ENCODE results near the gene HCFC1. TPM values are rescaled to one million over a fixed set of nuclear protein-coding genes. Genes with fewer than 3 reads are reported as not detected.
A peak's percentile ranks its signal among the peaks of the same experiment; 100 is the strongest.

HCFC1 gene
- total RNA-seq, 1 experiment from 2014 or later, result 95.6 TPM

- Histone ChIP-seq H3K9me3 (no peaks in the 10 kb centered on the region), H3K36me3 (ENCODE audit: control insufficient read depth, insufficient read depth, low read length) (no peaks in the 10 kb centered on the region), H3K4me1 (no peaks in the 10 kb centered on the region), H3K27me3 (replicated peaks; ENCODE audit: control insufficient read depth, insufficient read depth, low read length) (no peaks in the 10 kb centered on the region), H3K4me3 (ENCODE audit: low read depth, low read length) (no peak overlapping the region)
- TF ChIP-seq CTCF (IDR thresholded peaks at IDR 0.05; ENCODE audit: insufficient read depth in 1 of 2, low read depth in 1 of 2, low read length in 1 of 2, severe bottlenecking in 1 of 2, unreplicated experiment in 1 of 2), result no peak
- H3K9me3 Mint-ChIP-seq (ENCODE audit: unreplicated experiment), result no peaks in the 10 kb centered on the region
- no peaks in the 10 kb centered on the region for H3K27me3 Mint-ChIP-seq (ENCODE audit: insufficient read depth, unreplicated experiment)
- no peaks in the 10 kb centered on the region for H3K4me1 Mint-ChIP-seq (ENCODE audit: low read depth, unreplicated experiment)
- DNase-seq, result no peak
- H3K27ac Mint-ChIP-seq (ENCODE audit: unreplicated experiment), result no peak overlapping the region
- no peak overlapping the region for H3K4me3 Mint-ChIP-seq (ENCODE audit: unreplicated experiment)
- intact Hi-C loops (cut with micrococcal nuclease; ENCODE audit: unreplicated experiment), result no loop called here
- no TSS peak for BruUV-seq (replicated peaks)
- no peaks in the 10 kb centered on the region for H3K36me3 Mint-ChIP-seq (ENCODE audit: insufficient read depth, unreplicated experiment)
- CTCF ChIA-PET, result interaction anchor here (0.6 to 0.7 kb wide), 2 partner anchors 32 to 99 kb away, joined by 3 to 5 read pairs; no protein-coding TSS in a partner anchor
- POLR2A ChIA-PET, result interaction anchor here (0.5 to 0.7 kb wide), 2 partner anchors 24 to 117 kb away, joined by 3 to 7 read pairs; partner anchors contain the start of gene L1CAM
Observed at GRCh38 chrX:153910446-153910845, 61.2 kb downstream of the HCFC1 start.

GRCh38 chrX:153909980-153910360 lies 61.6 kb downstream of the HCFC1 start:
- no peaks in the 10 kb centered on the region for H3K27me3 Mint-ChIP-seq (ENCODE audit: insufficient read depth, unreplicated experiment)
- H3K36me3 ChIP-seq (ENCODE audit: control insufficient read depth, insufficient read depth, low read length), result no peaks in the 10 kb centered on the region
- no peaks in the 10 kb centered on the region for H3K27me3 ChIP-seq (replicated peaks; ENCODE audit: control insufficient read depth, insufficient read depth, low read length)
- H3K4me1 ChIP-seq, result no peaks in the 10 kb centered on the region
- TF ChIP-seq CTCF (IDR thresholded peaks at IDR 0.05; ENCODE audit: insufficient read depth in 1 of 2, low read depth in 1 of 2, low read length in 1 of 2, severe bottlenecking in 1 of 2, unreplicated experiment in 1 of 2), result no peak
- no peak overlapping the region for H3K4me3 ChIP-seq (ENCODE audit: low read depth, low read length)
- no peaks in the 10 kb centered on the region for H3K9me3 Mint-ChIP-seq (ENCODE audit: unreplicated experiment)
- intact Hi-C loops (cut with micrococcal nuclease; ENCODE audit: unreplicated experiment), result no loop called here
- H3K9me3 ChIP-seq, result no peaks in the 10 kb centered on the region
- H3K4me1 Mint-ChIP-seq (ENCODE audit: low read depth, unreplicated experiment), result no peaks in the 10 kb centered on the region
- no peak overlapping the region for H3K4me3 Mint-ChIP-seq (ENCODE audit: unreplicated experiment)
- CTCF ChIA-PET, result no interaction called here
- no peak overlapping the region for H3K27ac Mint-ChIP-seq (ENCODE audit: unreplicated experiment)
- no peak for DNase-seq
- H3K36me3 Mint-ChIP-seq (ENCODE audit: insufficient read depth, unreplicated experiment), result no peaks in the 10 kb centered on the region
- no TSS peak for BruUV-seq (replicated peaks)
- POLR2A ChIA-PET, result interaction anchor here (0.5 kb wide), 1 partner anchor 117 kb away, joined by 3 read pairs; no protein-coding TSS in a partner anchor

- no TSS peak for BruUV-seq (replicated peaks)
- CTCF ChIA-PET, result no interaction called here
Observed at GRCh38 chrX:153909024-153909979, 62.3 kb downstream of the HCFC1 start.

More at GRCh38 chrX:153909024-153909979, 62.3 kb downstream of the HCFC1 start:
- no peak for TF ChIP-seq CTCF (IDR thresholded peaks at IDR 0.05; ENCODE audit: insufficient read depth in 1 of 2, low read depth in 1 of 2, low read length in 1 of 2, severe bottlenecking in 1 of 2, unreplicated experiment in 1 of 2)
- no peaks in the 10 kb centered on the region for H3K9me3 Mint-ChIP-seq (ENCODE audit: unreplicated experiment)
- H3K4me3 ChIP-seq (ENCODE audit: low read depth, low read length), result no peak overlapping the region
- intact Hi-C loops (cut with micrococcal nuclease; ENCODE audit: unreplicated experiment), result no loop called here
- no peak overlapping the region for H3K27ac Mint-ChIP-seq (ENCODE audit: unreplicated experiment)
- DNase-seq, result peak in 1 of 2 experiments; percentile 32
- no peaks in the 10 kb centered on the region for H3K9me3 ChIP-seq
- no peaks in the 10 kb centered on the region for H3K36me3 ChIP-seq (ENCODE audit: control insufficient read depth, insufficient read depth, low read length)
- no peaks in the 10 kb centered on the region for H3K27me3 Mint-ChIP-seq (ENCODE audit: insufficient read depth, unreplicated experiment)
- no peaks in the 10 kb centered on the region for H3K4me1 Mint-ChIP-seq (ENCODE audit: low read depth, unreplicated experiment)
- no peak overlapping the region for H3K4me3 Mint-ChIP-seq (ENCODE audit: unreplicated experiment)
- POLR2A ChIA-PET, result no interaction called here
- no peaks in the 10 kb centered on the region for H3K4me1 ChIP-seq
- no peaks in the 10 kb centered on the region for H3K27me3 ChIP-seq (replicated peaks; ENCODE audit: control insufficient read depth, insufficient read depth, low read length)
- no peaks in the 10 kb centered on the region for H3K36me3 Mint-ChIP-seq (ENCODE audit: insufficient read depth, unreplicated experiment)
